ENCODE data around the gene TGM1. TPM values are rescaled to one million over a fixed set of nuclear protein-coding genes. Genes with fewer than 3 reads are reported as not detected.
A peak's percentile ranks its signal among the peaks of the same experiment; 100 is the strongest.

The TGM1 gene
- total and polyA plus RNA-seq, 2 experiments from 2014 or later: 0.33 to 1.5 TPM

DNA sequence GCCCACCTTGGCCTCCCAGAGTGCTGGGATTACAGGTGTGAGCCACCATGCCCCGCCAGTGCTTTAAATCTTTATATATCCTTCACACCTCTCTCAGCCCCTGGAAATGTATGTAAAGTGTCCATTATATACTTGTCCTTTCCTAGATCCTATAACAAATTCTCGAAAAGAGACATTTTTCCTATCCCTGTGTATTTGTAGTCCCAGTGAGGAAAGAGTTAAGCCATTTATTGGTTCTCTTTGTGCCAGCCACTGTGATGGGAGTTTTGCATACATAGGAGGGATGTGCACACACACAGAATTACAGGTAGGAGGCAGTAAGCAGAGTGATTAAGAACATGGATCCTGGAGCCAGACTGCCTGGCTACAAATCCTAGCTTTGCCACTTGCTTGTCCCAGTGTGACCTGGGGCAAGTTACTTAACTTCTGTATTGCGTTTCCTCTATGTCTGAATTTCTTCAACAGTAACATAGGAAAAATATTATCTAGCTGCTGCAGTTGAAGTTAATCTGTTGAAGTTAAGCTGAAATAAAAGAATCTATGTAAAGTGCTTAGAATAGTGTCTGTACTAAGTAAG is 10.5 kb upstream of the TGM1 start:
- no peak overlapping the region for H3K27ac ChIP-seq
- H2AFZ ChIP-seq: no peak overlapping the region
- H3K9me3 ChIP-seq (ENCODE audit: low read depth): no peaks in the 10 kb centered on the region
- no peaks in the 10 kb centered on the region for H3K9me2 ChIP-seq (replicated peaks; ENCODE audit: insufficient read depth)
- whole genome bisulfite sequencing (ENCODE audit: low lambda C conversion rate, missing lambda C conversion rate): 58% methylated on average over 3 of the region's 3 CpGs
- no peaks in the 10 kb centered on the region for H3K36me3 ChIP-seq (replicated peaks; ENCODE audit: insufficient read depth, low read depth)
- H3K79me2 ChIP-seq: peaks cover 17% of the 10 kb centered on the region
- TF ChIP-seq, protein P1, sequence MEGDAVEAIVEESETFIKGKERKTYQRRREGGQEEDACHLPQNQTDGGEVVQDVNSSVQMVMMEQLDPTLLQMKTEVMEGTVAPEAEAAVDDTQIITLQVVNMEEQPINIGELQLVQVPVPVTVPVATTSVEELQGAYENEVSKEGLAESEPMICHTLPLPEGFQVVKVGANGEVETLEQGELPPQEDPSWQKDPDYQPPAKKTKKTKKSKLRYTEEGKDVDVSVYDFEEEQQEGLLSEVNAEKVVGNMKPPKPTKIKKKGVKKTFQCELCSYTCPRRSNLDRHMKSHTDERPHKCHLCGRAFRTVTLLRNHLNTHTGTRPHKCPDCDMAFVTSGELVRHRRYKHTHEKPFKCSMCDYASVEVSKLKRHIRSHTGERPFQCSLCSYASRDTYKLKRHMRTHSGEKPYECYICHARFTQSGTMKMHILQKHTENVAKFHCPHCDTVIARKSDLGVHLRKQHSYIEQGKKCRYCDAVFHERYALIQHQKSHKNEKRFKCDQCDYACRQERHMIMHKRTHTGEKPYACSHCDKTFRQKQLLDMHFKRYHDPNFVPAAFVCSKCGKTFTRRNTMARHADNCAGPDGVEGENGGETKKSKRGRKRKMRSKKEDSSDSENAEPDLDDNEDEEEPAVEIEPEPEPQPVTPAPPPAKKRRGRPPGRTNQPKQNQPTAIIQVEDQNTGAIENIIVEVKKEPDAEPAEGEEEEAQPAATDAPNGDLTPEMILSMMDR (IDR thresholded peaks at IDR 0.05; ENCODE audit: poor library complexity): no peak
- no peaks in the 10 kb centered on the region for H3K27me3 ChIP-seq
- no peak for DNase-seq (ENCODE audit: low spot score)
- no peak overlapping the region for H3K4me3 ChIP-seq
- peaks cover 6% of the 10 kb centered on the region for H3K4me1 ChIP-seq (ENCODE audit: insufficient read depth)
- no peak overlapping the region for H3K4me2 ChIP-seq
- H4K20me1 ChIP-seq (ENCODE audit: insufficient read depth, poor library complexity, severe bottlenecking): no peaks in the 10 kb centered on the region

GRCh38 chr14:24272467-24272866 is 9.5 kb upstream of the TGM1 start:
- Histone ChIP-seq H3K4me2 (peak overlapping the region; percentile 77), H4K20me1 (ENCODE audit: insufficient read depth, poor library complexity, severe bottlenecking) (no peaks in the 10 kb centered on the region), H2AFZ (no peak overlapping the region), H3K27ac (no peak overlapping the region), H3K79me2 (peaks cover 17% of the 10 kb centered on the region), H3K9me2 (replicated peaks; ENCODE audit: insufficient read depth) (no peaks in the 10 kb centered on the region), H3K4me3 (no peak overlapping the region), H3K9me3 (ENCODE audit: low read depth) (no peaks in the 10 kb centered on the region), H3K36me3 (replicated peaks; ENCODE audit: insufficient read depth, low read depth) (no peaks in the 10 kb centered on the region), H3K4me1 (ENCODE audit: insufficient read depth) (peaks cover 6% of the 10 kb centered on the region), H3K27me3 (no peaks in the 10 kb centered on the region)
- 87% methylated on average over 2 of the region's 2 CpGs for WGBS (ENCODE audit: low lambda C conversion rate, missing lambda C conversion rate)
- TF ChIP-seq EZH2phosphoT487 (IDR thresholded peaks at IDR 0.05; ENCODE audit: low read depth, severe bottlenecking, unreplicated experiment): no peak
- TF ChIP-seq, protein P1 (IDR thresholded peaks at IDR 0.05; ENCODE audit: poor library complexity): no peak
- TF ChIP-seq EZH2 (IDR thresholded peaks at IDR 0.05; ENCODE audit: borderline replicate concordance): no peak
- DNase-seq (ENCODE audit: low spot score): no peak

GRCh38 chr14:24271834-24272263 is 8.9 kb upstream of the TGM1 start:
- Histone ChIP-seq H3K9me3 (ENCODE audit: low read depth) (no peaks in the 10 kb centered on the region), H4K20me1 (ENCODE audit: insufficient read depth, poor library complexity, severe bottlenecking) (no peaks in the 10 kb centered on the region), H3K79me2 (peaks cover 17% of the 10 kb centered on the region), H3K27me3 (no peaks in the 10 kb centered on the region), H2AFZ (peak overlapping the region; percentile 76), H3K4me1 (ENCODE audit: insufficient read depth) (peaks cover 6% of the 10 kb centered on the region), H3K4me3 (peak overlapping the region; percentile 93), H3K9me2 (replicated peaks; ENCODE audit: insufficient read depth) (no peaks in the 10 kb centered on the region), H3K36me3 (replicated peaks; ENCODE audit: insufficient read depth, low read depth) (no peaks in the 10 kb centered on the region), H3K4me2 (peak overlapping the region; percentile 77), H3K27ac (peak overlapping the region; percentile 98)
- WGBS (ENCODE audit: low lambda C conversion rate, missing lambda C conversion rate): 17% methylated on average over 3 of the region's 3 CpGs
- TF ChIP-seq, protein P1 (IDR thresholded peaks at IDR 0.05; ENCODE audit: poor library complexity): no peak
- no peak for TF ChIP-seq EZH2phosphoT487 (IDR thresholded peaks at IDR 0.05; ENCODE audit: low read depth, severe bottlenecking, unreplicated experiment)
- TF ChIP-seq EZH2 (IDR thresholded peaks at IDR 0.05; ENCODE audit: borderline replicate concordance): no peak
- DNase-seq (ENCODE audit: low spot score): no peak

Measured in hepatocyte (in vitro differentiated cells).